H54 (cell line): ENCODE data around the gene B3GAT3.
"Not testable (repeated sequence)": the region's sequence is repeated elsewhere in the genome, so short reads cannot be mapped to it uniquely, and the experiment has no call there.

Experiments used
- DNase-seq: peaks from one replicate; pipeline ENCODE4 v3.0.0; 2011; ENCODE audit warnings: low spot score, mixed read lengths; ENCODE audit not compliant: insufficient read length
- FAIRE-seq: peaks from 3 replicates; lab custom pipeline; 2011; peaks lifted over from hg19 to GRCh38; lab: Jason Lieb, UNC
- POLR2A ChIP-seq: IDR thresholded peaks from 2 replicates; pipeline ENCODE4 v1.6.1; 2011; ENCODE audit warnings: low read depth, mild to moderate bottlenecking, low read length

B3GAT3 gene

GRCh38 chr11:62588966-62589637, 32.7 kb downstream of the B3GAT3 start:
- TF ChIP-seq POLR2A: no peak
- FAIRE-seq (no peak), DNase-seq (no peak)

- not testable (repeated sequence) for FAIRE-seq, DNase-seq
Observed at GRCh38 chr11:62585356-62585755, 36.4 kb downstream of the B3GAT3 start.

- not testable (repeated sequence) for FAIRE-seq, DNase-seq
Observed at GRCh38 chr11:62581735-62582134, 40.1 kb downstream of the B3GAT3 start.

- FAIRE-seq (no peak), DNase-seq (no peak)
Observed at GRCh38 chr11:62580959-62581715, 40.6 kb downstream of the B3GAT3 start.

GRCh38 chr11:62579252-62579651, 42.5 kb downstream of the B3GAT3 start:
- FAIRE-seq (no peak), DNase-seq (no peak)
- TF ChIP-seq POLR2A: no peak

More at GRCh38 chr11:62580959-62581715, 40.6 kb downstream of the B3GAT3 start:
- no peak for TF ChIP-seq POLR2A

- no peak for FAIRE-seq
- no peak for TF ChIP-seq POLR2A
- DNase-seq: no peak
Observed at GRCh38 chr11:62578541-62578940, 43.2 kb downstream of the B3GAT3 start.

- FAIRE-seq (no peak), DNase-seq (no peak)
- no peak for TF ChIP-seq POLR2A
Observed at GRCh38 chr11:62577046-62577714, 44.6 kb downstream of the B3GAT3 start.

GRCh38 chr11:62575837-62576236, 45.9 kb downstream of the B3GAT3 start:
- no peak for FAIRE-seq
- no peak for TF ChIP-seq POLR2A
- no peak for DNase-seq

- no peak for TF ChIP-seq POLR2A
- DNase-seq (no peak), FAIRE-seq (no peak)
Observed at GRCh38 chr11:62575156-62575555, 46.6 kb downstream of the B3GAT3 start.

- DNase-seq: no peak
- no peak for FAIRE-seq
- peak; percentile 33 for TF ChIP-seq POLR2A
Observed at GRCh38 chr11:62574363-62575071, 47.3 kb downstream of the B3GAT3 start.

- FAIRE-seq (peak; percentile 11), DNase-seq (peak; percentile 92)
- peak; percentile 91 for TF ChIP-seq POLR2A
Observed at GRCh38 chr11:62573592-62574362, 48.0 kb downstream of the B3GAT3 start, which contains the start of gene EEF1G. Gene EEF1G (minus strand): TSS chr11:62573891. CDS start chr11:62573842, 49 bp downstream.

GRCh38 chr11:62573006-62573591, 48.7 kb downstream of the B3GAT3 start:
- TF ChIP-seq POLR2A: no peak
- no peak for FAIRE-seq
- DNase-seq: no peak

- DNase-seq (no peak), FAIRE-seq (no peak)
- no peak for TF ChIP-seq POLR2A
Observed at GRCh38 chr11:62572431-62572830, 49.4 kb downstream of the B3GAT3 start.

- not testable (repeated sequence) for FAIRE-seq, DNase-seq
Observed at GRCh38 chr11:62571493-62571892, 50.3 kb downstream of the B3GAT3 start.

- DNase-seq, FAIRE-seq: not testable (repeated sequence)
Observed at GRCh38 chr11:62570903-62571302, 50.9 kb downstream of the B3GAT3 start.
